ENCODE data around the gene MRPL21. TPM values are rescaled to one million over a fixed set of nuclear protein-coding genes. Genes with fewer than 3 reads are reported as not detected.

MRPL21 gene
- total RNA-seq, 1 donor from 2014 or later, result 31.5 TPM

- Mint-ChIP-seq H3K4me3 (ENCODE audit: unreplicated experiment) (no peak overlapping the region), H3K9me3 (ENCODE audit: low read depth) (peaks cover 3% of the 10 kb centered on the region), H3K4me1 (ENCODE audit: low read depth) (no peaks in the 10 kb centered on the region), H3K27ac (ENCODE audit: unreplicated experiment) (no peak overlapping the region), H3K27me3 (ENCODE audit: low read depth) (no peaks in the 10 kb centered on the region), H3K36me3 (ENCODE audit: low read depth) (peaks cover 28% of the 10 kb centered on the region)
- TF ChIP-seq CTCF (IDR thresholded peaks at IDR 0.05), result no peak
- peak; percentile 69 for DNase-seq (ENCODE audit: low spot score)
Measured at GRCh38 chr11:68930991-68931855, 27.6 kb upstream of the MRPL21 start.

GRCh38 chr11:68929706-68930570 is 26.3 kb upstream of the MRPL21 start:
- peaks cover 11% of the 10 kb centered on the region for H3K9me3 Mint-ChIP-seq (ENCODE audit: low read depth)
- H3K4me3 Mint-ChIP-seq (ENCODE audit: unreplicated experiment), result no peak overlapping the region
- H3K27ac Mint-ChIP-seq (ENCODE audit: unreplicated experiment), result no peak overlapping the region
- no peaks in the 10 kb centered on the region for H3K27me3 Mint-ChIP-seq (ENCODE audit: low read depth)
- TF ChIP-seq CTCF (IDR thresholded peaks at IDR 0.05), result no peak
- peak; percentile 90 for DNase-seq (ENCODE audit: low spot score)
- H3K36me3 Mint-ChIP-seq (ENCODE audit: low read depth), result peaks cover 36% of the 10 kb centered on the region
- H3K4me1 Mint-ChIP-seq (ENCODE audit: low read depth), result no peaks in the 10 kb centered on the region

- peaks cover 16% of the 10 kb centered on the region for H3K9me3 Mint-ChIP-seq (ENCODE audit: low read depth)
- H3K4me1 Mint-ChIP-seq (ENCODE audit: low read depth), result no peaks in the 10 kb centered on the region
- DNase-seq (ENCODE audit: low spot score), result peak; percentile 81
- H3K4me3 Mint-ChIP-seq (ENCODE audit: unreplicated experiment), result no peak overlapping the region
- no peak for TF ChIP-seq CTCF (IDR thresholded peaks at IDR 0.05)
- no peak overlapping the region for H3K27ac Mint-ChIP-seq (ENCODE audit: unreplicated experiment)
- peaks cover 43% of the 10 kb centered on the region for H3K36me3 Mint-ChIP-seq (ENCODE audit: low read depth)
- no peaks in the 10 kb centered on the region for H3K27me3 Mint-ChIP-seq (ENCODE audit: low read depth)
Measured at GRCh38 chr11:68929135-68929534, 25.5 kb upstream of the MRPL21 start.

- Mint-ChIP-seq H3K4me1 (ENCODE audit: low read depth) (peaks cover 5% of the 10 kb centered on the region), H3K4me3 (ENCODE audit: unreplicated experiment) (no peak overlapping the region), H3K27ac (ENCODE audit: unreplicated experiment) (no peak overlapping the region), H3K27me3 (ENCODE audit: low read depth) (no peaks in the 10 kb centered on the region), H3K36me3 (ENCODE audit: low read depth) (peaks cover 49% of the 10 kb centered on the region), H3K9me3 (ENCODE audit: low read depth) (peaks cover 17% of the 10 kb centered on the region)
- no peak for TF ChIP-seq CTCF (IDR thresholded peaks at IDR 0.05)
- DNase-seq (ENCODE audit: low spot score), result peak; percentile 33
Measured at GRCh38 chr11:68928136-68928880, 24.7 kb upstream of the MRPL21 start.

Data from chondrocyte (in vitro differentiated cells).